K562 (cell line): ENCODE measurements around the gene PPFIA3. TPM values are rescaled to one million over a fixed set of nuclear protein-coding genes. Genes with fewer than 3 reads are reported as not detected.
A peak's percentile ranks its signal among the peaks of the same experiment; 100 is the strongest.

Source experiments
- ADNP ChIP-seq: fragments of 200-800 bp; sonication (Bioruptor generic); IDR thresholded peaks from 2 replicates; pipeline ENCODE4 v1.6.1; 2016; ENCODE audit warnings: missing genetic modification characterization, missing compliant biosample characterization
- BCL6 ChIP-seq: fragments of 250-450 bp; sonication (Bioruptor Pico); IDR thresholded peaks from 2 replicates; pipeline ENCODE4 v1.4.0; 2020
- BHLHE40 ChIP-seq: IDR thresholded peaks from 2 replicates; pipeline ENCODE4 v1.6.1; 2011; ENCODE audit warnings: low read length, improper control_type of control experiment
- C11orf30 ChIP-seq: fragments of 450-650 bp; IDR thresholded peaks from 2 replicates; pipeline ENCODE4 v1.6.1; 2016; ENCODE audit warnings: low read depth, mild to moderate bottlenecking
- CTBP1 ChIP-seq: fragments of 450-650 bp; IDR thresholded peaks from 2 replicates; pipeline ENCODE4 v1.6.1; 2016; ENCODE audit warnings: borderline replicate concordance
- EP300 ChIP-seq: IDR thresholded peaks from 2 replicates; pipeline ENCODE4 v1.6.1; 2012; ENCODE audit warnings: low read length, improper control_type of control experiment
- FOXK2 ChIP-seq, 2 experiments: fragments of 450-650 bp; IDR thresholded peaks in 1 of 2; conservative IDR thresholded peaks in 1 of 2; 2 replicates each; pipeline ENCODE4 v1.6.1; 2016; ENCODE audit warnings: low read depth in 2 of 2, mild to moderate bottlenecking in 1 of 2
- HLTF ChIP-seq: fragments of 450-650 bp; IDR thresholded peaks from 2 replicates; pipeline ENCODE4 v1.6.1; 2016
- LEF1 ChIP-seq: fragments of 450-650 bp; IDR thresholded peaks from 2 replicates; pipeline ENCODE4 v1.6.1; 2016; ENCODE audit warnings: mild to moderate bottlenecking
- NCOA4 ChIP-seq: fragments of 450-650 bp; IDR thresholded peaks from 2 replicates; pipeline ENCODE4 v1.6.1; 2018; ENCODE audit warnings: mild to moderate bottlenecking; ENCODE audit not compliant: partially characterized antibody
- NUFIP1 ChIP-seq: fragments of 450-650 bp; IDR thresholded peaks from 2 replicates; pipeline ENCODE4 v1.6.1; 2018; ENCODE audit not compliant: partially characterized antibody
- RNF2 ChIP-seq: sonication (generic); IDR thresholded peaks from 2 replicates; pipeline ENCODE4 v1.6.1; 2016
- TOE1 ChIP-seq, 2 experiments: fragments of 450-650 bp in 1 of 2; sonication (generic) in 1 of 2; formaldehyde crosslinking in 1 of 2; IDR thresholded peaks; 2 replicates each; pipeline versions ENCODE4 v1.7.1 to v1.8.0; 2016 to 2022; ENCODE audit warnings: borderline replicate concordance in 2 of 2, mild to moderate bottlenecking in 2 of 2, antibody characterized with exemption in 1 of 2, inconsistent platforms in 1 of 2, low read depth in 1 of 2, missing genetic modification reagents in 1 of 2, moderate library complexity in 1 of 2
- polyA plus RNA-seq, 8 experiments: library from polyadenylated mRNA; depleted of rRNA in 4 of 8; stranded (reverse) in 5 of 8; unstranded in 3 of 8; fragments of >200 nt; fragmentation: Nextera tagmentation in 2 of 8; fragmentation: Illumina TruSeq in 1 of 8; extraction: Ambion mirVana in 2 of 8; extraction: Trizol in 1 of 8; gene quantifications; 2 replicates each; pipeline versions ENCODE4 v1.2.1 to v1.2.3, GENCODE V29; 2011 to 2014; ENCODE audit warnings: inconsistent platforms in 1 of 8, missing spikeins in 1 of 8
- total RNA-seq, 7 experiments: library from RNA; depleted of rRNA in 6 of 7; stranded (reverse); fragments of >200 nt in 6 of 7; fragmentation: Illumina TruSeq in 2 of 7; extraction: Trizol in 2 of 7; gene quantifications; 2 replicates each; pipeline versions ENCODE4 v1.2.1 to v1.2.3, GENCODE V29; 2011 to 2021; ENCODE audit warnings: low replicate concordance in 1 of 7
- TF ChIP-seq, protein P1 (sequence below): sonication (generic); formaldehyde crosslinking; IDR thresholded peaks from 2 replicates; pipeline ENCODE4 v1.9.0; 2022; ENCODE audit warnings: mild to moderate bottlenecking, missing genetic modification reagents
- TF ChIP-seq, protein P2 (sequence below): fragments of 450-650 bp; IDR thresholded peaks from 2 replicates; pipeline ENCODE4 v1.6.1; 2016; ENCODE audit warnings: antibody characterized with exemption
- TF ChIP-seq, protein P3 (sequence below): fragments of 450-650 bp; IDR thresholded peaks from 2 replicates; pipeline ENCODE4 v1.6.1; 2018; ENCODE audit warnings: mild to moderate bottlenecking, low read depth; ENCODE audit not compliant: partially characterized antibody
- TF ChIP-seq, protein P4 (sequence below), 2 experiments: fragments of 450-650 bp; IDR thresholded peaks; 2 replicates each; pipeline ENCODE4 v1.6.1; 2018; ENCODE audit warnings: mild to moderate bottlenecking in 2 of 2, low read depth in 1 of 2; ENCODE audit not compliant: partially characterized antibody in 2 of 2
- TF ChIP-seq, protein P5 (sequence below): sonication (generic); formaldehyde crosslinking; IDR thresholded peaks from 2 replicates; pipeline ENCODE4 v1.8.1; 2023; ENCODE audit warnings: mild to moderate bottlenecking, missing genetic modification reagents

The PPFIA3 gene
- total and polyA plus RNA-seq, 9 of the 15 experiments (the other 6 are each of a cell fraction or from before 2014, with no cell fraction given), result 0.10 to 53.0 (median 17.6) TPM

DNA sequence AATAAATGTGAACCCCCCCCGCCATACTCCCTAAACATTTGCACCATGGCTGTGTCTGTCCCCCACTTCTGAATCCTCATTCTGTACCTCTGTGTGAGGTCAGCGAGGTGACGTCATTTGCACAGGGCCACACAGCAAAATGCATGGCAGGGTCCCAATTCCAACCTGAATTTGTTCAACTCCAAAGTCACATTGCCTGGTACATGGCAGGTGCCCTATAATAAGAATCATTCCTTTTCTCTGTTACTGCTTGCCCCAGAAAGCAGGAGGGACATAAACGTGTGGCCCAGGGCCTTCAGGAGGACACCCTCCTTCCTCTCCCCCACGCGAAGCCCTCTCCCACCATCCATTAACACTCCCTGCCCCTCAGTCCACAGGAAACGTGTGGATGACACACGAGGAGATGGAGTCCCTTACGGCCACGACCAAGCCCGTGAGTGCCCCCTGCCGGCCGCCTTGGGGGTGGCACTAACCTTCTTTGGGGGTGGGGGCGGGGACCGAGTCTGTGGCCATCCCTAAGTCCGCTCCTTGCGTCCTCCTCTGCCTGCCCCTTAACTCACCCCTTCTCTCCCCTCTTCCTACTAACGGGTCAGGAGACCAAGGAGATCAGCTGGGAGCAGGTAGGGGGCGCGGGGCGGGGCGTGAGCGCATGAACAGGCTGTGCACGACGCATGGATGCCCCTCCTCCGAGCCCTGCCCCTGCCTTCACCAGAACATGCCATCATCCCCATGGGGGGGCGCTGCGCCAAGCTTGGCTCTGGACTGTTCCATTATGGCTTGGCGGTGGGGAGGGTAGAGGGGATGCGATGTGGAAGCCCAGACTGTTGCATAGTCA is 26.4 kb downstream of the PPFIA3 start (continued):
- no peak for TF ChIP-seq NCOA4
- TF ChIP-seq EP300, result peak; percentile 1; the same call in 1 of the 2 replicates
- peak; percentile 33; the same call in 1 of the 2 replicates for TF ChIP-seq C11orf30
- TF ChIP-seq, protein P1, sequence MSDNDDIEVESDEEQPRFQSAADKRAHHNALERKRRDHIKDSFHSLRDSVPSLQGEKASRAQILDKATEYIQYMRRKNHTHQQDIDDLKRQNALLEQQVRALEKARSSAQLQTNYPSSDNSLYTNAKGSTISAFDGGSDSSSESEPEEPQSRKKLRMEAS (CRISPR knock-in tag), result peak; percentile 68
- TF ChIP-seq, protein P2, sequence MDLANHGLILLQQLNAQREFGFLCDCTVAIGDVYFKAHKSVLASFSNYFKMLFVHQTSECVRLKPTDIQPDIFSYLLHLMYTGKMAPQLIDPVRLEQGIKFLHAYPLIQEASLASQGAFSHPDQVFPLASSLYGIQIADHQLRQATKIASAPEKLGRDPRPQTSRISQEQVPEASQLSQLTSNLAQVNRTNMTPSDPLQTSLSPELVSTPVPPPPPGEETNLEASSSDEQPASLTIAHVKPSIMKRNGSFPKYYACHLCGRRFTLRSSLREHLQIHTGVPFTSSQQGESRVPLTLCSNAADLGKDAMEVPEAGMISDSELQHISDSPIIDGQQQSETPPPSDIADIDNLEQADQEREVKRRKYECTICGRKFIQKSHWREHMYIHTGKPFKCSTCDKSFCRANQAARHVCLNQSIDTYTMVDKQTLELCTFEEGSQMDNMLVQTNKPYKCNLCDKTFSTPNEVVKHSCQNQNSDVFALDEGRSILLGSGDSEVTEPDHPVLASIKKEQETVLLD, result peak; percentile 77; the same call in 1 of the 2 replicates
- no peak for TF ChIP-seq BCL6 (CRISPR knock-in tag)
- peak; percentile 85 for TF ChIP-seq BHLHE40
- no peak for TF ChIP-seq ADNP (tag)
- TF ChIP-seq FOXK2 (conservative IDR thresholded peaks at IDR 0.05 in 1 of 2, IDR thresholded peaks at IDR 0.05 in 1 of 2; ENCODE audit: low read depth in 2 of 2), result peak in 1 of 2 experiments; percentile 99; a peak in 2 of 4 replicates
- no peak for TF ChIP-seq RNF2
- TF ChIP-seq, protein P3, sequence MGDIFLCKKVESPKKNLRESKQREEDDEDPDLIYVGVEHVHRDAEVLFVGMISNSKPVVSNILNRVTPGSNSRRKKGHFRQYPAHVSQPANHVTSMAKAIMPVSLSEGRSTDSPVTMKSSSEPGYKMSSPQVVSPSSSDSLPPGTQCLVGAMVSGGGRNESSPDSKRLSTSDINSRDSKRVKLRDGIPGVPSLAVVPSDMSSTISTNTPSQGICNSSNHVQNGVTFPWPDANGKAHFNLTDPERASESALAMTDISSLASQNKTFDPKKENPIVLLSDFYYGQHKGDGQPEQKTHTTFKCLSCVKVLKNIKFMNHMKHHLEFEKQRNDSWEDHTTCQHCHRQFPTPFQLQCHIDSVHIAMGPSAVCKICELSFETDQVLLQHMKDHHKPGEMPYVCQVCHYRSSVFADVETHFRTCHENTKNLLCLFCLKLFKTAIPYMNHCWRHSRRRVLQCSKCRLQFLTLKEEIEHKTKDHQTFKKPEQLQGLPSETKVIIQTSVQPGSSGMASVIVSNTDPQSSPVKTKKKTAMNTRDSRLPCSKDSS, result no peak
- no peak for TF ChIP-seq HLTF
- peak; percentile 54 for TF ChIP-seq NUFIP1
- TF ChIP-seq CTBP1, result peak; percentile 73; the same call in 1 of the 2 replicates
- TF ChIP-seq, protein P4, sequence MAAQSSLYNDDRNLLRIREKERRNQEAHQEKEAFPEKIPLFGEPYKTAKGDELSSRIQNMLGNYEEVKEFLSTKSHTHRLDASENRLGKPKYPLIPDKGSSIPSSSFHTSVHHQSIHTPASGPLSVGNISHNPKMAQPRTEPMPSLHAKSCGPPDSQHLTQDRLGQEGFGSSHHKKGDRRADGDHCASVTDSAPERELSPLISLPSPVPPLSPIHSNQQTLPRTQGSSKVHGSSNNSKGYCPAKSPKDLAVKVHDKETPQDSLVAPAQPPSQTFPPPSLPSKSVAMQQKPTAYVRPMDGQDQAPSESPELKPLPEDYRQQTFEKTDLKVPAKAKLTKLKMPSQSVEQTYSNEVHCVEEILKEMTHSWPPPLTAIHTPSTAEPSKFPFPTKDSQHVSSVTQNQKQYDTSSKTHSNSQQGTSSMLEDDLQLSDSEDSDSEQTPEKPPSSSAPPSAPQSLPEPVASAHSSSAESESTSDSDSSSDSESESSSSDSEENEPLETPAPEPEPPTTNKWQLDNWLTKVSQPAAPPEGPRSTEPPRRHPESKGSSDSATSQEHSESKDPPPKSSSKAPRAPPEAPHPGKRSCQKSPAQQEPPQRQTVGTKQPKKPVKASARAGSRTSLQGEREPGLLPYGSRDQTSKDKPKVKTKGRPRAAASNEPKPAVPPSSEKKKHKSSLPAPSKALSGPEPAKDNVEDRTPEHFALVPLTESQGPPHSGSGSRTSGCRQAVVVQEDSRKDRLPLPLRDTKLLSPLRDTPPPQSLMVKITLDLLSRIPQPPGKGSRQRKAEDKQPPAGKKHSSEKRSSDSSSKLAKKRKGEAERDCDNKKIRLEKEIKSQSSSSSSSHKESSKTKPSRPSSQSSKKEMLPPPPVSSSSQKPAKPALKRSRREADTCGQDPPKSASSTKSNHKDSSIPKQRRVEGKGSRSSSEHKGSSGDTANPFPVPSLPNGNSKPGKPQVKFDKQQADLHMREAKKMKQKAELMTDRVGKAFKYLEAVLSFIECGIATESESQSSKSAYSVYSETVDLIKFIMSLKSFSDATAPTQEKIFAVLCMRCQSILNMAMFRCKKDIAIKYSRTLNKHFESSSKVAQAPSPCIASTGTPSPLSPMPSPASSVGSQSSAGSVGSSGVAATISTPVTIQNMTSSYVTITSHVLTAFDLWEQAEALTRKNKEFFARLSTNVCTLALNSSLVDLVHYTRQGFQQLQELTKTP (IDR thresholded peaks at IDR 0.05; ENCODE audit: low read depth in 1 of 2, partially characterized antibody in 2 of 2), result no peak
- TF ChIP-seq TOE1 (IDR thresholded peaks at IDR 0.05; ENCODE audit: borderline replicate concordance), result peak; percentile 78
- 0 out of 2 replicates have a peak, but pooled peaks have one; percentile 33 for TF ChIP-seq TOE1 (CRISPR knock-in tag; IDR thresholded peaks at IDR 0.05; ENCODE audit: borderline replicate concordance, low read depth)
- TF ChIP-seq LEF1, result no peak
- TF ChIP-seq, protein P5, sequence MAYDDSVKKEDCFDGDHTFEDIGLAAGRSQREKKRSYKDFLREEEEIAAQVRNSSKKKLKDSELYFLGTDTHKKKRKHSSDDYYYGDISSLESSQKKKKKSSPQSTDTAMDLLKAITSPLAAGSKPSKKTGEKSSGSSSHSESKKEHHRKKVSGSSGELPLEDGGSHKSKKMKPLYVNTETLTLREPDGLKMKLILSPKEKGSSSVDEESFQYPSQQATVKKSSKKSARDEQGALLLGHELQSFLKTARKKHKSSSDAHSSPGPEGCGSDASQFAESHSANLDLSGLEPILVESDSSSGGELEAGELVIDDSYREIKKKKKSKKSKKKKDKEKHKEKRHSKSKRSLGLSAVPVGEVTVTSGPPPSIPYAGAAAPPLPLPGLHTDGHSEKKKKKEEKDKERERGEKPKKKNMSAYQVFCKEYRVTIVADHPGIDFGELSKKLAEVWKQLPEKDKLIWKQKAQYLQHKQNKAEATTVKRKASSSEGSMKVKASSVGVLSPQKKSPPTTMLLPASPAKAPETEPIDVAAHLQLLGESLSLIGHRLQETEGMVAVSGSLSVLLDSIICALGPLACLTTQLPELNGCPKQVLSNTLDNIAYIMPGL (CRISPR knock-in tag), result peak; percentile 25; the same call in 1 of the 2 replicates
